ENCODE measurements around the gene PRX.

PRX gene

GRCh38 chr19:40365010-40365409 is 48.2 kb downstream of the PRX start:
- TF ChIP-seq CTCF (IDR thresholded peaks at IDR 0.05; ENCODE audit: low read depth, low read length) = no peak
- DNase-seq (ENCODE audit: low read depth in 2 of 2) = no peak
- H3K4me3 ChIP-seq (replicated peaks in 1 of 2; ENCODE audit: low read depth in 2 of 2, low read length in 2 of 2) = no peak overlapping the region

DNA sequence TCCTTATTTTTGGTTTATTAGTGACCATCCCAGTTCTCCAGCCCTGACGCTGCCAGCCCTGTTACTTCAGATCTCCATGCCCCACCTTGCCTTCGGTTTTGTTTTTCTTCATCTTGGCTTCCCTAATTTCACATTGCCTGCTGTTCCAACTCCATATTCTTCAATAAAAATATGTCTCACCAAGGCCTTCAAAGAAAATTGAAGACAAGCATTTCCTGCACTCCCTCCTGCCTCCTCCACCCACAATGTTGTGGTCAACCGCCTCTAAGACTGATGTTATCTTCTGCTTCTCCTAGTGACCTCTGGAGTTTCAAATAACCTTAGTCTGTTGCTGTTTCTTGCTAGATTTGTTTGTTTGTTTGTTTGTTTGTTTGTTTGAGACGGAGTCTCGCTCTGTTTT is 50.1 kb downstream of the PRX start:
- DNase-seq (ENCODE audit: low read depth in 2 of 2) = peak in 1 of 2 donors; percentile 30
- H3K4me3 ChIP-seq (replicated peaks in 1 of 2; ENCODE audit: low read depth in 2 of 2, low read length in 2 of 2) = no peak overlapping the region
- TF ChIP-seq CTCF (IDR thresholded peaks at IDR 0.05; ENCODE audit: low read depth, low read length) = no peak

DNA sequence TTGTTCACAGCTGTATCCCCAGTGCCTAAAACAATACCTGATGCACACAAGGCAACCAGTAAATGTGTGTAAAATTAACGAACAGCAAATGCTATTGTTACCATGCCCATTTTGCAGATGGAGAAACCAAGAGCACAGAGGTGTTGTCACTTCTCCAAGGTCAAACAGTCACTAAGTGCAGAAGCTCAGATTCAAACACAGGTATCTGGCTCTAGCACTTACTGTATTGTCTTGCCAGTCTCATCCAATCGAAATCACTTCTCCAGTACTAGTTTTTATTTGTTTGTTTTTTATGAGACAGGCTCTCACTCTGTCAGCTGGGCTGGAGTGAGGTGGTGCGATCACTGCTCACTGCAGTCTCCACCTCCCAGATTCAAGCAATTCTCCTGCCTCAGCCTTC is 51.0 kb downstream of the PRX start:
- H3K4me3 ChIP-seq (replicated peaks in 1 of 2; ENCODE audit: low read depth in 2 of 2, low read length in 2 of 2) = no peak overlapping the region
- TF ChIP-seq CTCF (IDR thresholded peaks at IDR 0.05; ENCODE audit: low read depth, low read length) = no peak

DNA sequence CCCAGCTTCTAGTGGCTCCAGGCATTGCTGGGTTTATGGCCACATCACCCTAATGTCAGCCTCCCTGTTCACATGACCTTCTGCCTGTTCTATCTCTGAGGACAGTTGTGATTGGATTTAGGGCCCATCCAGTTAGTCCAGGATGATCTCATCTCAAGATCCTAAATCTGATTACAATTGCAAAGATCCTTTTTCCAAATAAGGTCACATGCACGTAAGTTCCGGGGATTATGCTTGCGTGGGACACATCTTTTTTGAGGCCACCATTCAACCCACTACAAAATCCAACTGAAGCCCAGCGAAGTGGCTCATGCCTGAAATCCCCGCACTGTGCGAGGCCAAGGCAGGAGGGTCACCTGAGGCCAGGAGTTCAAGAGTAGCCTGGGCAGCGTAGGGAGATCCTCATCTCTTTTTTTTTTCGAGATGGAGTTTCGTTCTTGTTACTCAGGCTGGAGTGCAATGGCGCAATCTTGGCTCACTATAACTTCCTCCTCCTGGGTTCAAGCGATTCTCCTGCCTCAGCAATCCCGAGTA is 52.4 kb downstream of the PRX start:
- no peak for TF ChIP-seq CTCF (IDR thresholded peaks at IDR 0.05; ENCODE audit: low read depth, low read length)
- no peak for DNase-seq (ENCODE audit: low read depth in 2 of 2)
- H3K4me3 ChIP-seq (replicated peaks in 1 of 2; ENCODE audit: low read depth in 2 of 2, low read length in 2 of 2) = no peak overlapping the region

More for the DNA sequence above, 51.0 kb downstream of the PRX start:
- no peak for DNase-seq (ENCODE audit: low read depth in 2 of 2)

DNA sequence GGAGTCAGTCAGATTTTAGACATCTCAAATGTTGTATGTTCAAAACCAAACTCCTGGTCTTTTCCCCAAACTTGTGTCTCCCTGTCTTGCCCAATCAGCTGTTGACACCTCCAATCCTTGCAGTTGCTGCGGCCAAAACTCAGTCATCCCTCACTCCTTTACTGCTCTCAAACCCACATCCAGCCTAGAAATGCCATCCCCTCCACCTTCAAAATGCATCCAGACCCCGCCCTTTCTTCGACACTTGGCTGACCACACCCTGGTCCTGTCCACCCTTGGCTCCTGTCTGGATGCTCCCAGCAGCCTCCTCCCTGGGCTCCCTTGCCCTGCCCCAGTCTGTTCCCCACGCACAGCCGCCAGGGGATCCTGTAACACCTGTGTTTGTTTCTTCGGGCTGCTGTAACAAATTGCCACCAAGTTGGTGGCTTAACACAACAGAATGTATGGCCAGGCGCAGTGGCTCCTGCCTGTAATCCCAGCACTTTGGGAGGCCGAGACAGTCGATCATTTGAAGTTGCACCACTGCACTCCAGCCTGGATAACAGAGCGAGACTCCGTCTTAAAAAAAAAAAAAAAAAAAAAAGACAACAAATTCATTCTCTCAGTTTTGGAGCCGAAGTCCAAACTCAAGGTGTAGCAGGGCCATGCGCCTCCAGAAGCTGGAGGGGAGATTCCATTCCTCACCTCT is 53.0 kb downstream of the PRX start:
- TF ChIP-seq CTCF (IDR thresholded peaks at IDR 0.05; ENCODE audit: low read depth, low read length) = no peak
- DNase-seq (ENCODE audit: low read depth in 2 of 2) = no peak
- H3K4me3 ChIP-seq (replicated peaks in 1 of 2; ENCODE audit: low read depth in 2 of 2, low read length in 2 of 2) = no peak overlapping the region

DNA sequence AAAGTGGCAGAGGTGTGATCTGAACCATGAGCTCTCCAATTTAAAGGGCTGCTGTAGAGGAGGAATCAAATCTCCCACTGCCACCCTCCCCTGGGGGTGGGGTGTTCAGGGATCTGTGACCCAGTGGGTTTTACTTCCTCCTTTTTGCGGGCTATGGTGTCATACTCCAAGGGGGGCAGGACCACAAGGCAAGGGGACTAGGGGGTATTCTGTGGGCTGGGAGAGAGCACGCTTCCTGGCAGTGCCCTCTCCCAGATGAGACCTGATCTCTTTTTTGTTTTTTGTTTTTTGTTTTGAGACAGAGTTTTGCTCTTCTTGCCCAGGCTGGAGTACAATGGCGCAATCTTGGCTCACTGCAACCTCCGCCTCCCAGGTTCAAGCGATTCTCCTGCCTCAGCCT is 54.4 kb downstream of the PRX start:
- H3K4me3 ChIP-seq (replicated peaks in 1 of 2; ENCODE audit: low read depth in 2 of 2, low read length in 2 of 2) = no peak overlapping the region
- no peak for DNase-seq (ENCODE audit: low read depth in 2 of 2)
- TF ChIP-seq CTCF (IDR thresholded peaks at IDR 0.05; ENCODE audit: low read depth, low read length) = no peak

DNA sequence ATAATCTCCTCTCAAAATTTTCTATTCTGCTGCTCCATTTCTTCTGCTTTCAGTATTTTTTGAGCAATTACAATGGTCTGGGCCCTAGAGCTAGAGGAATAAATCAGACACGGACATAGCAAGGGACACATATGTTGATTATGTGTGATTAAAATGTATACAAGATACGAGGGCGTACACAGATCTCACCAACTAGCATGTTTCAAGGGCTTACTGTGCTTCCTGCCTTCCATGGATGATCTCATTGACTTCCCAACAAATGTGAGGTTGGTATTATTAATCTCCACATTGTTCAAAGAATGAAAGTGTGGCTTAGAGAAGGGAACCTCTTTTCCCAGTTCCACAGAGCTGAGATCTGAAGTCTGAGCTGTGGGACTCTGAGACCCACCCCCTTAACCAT is 55.5 kb downstream of the PRX start:
- TF ChIP-seq CTCF (IDR thresholded peaks at IDR 0.05; ENCODE audit: low read depth, low read length) = no peak
- no peak overlapping the region for H3K4me3 ChIP-seq (replicated peaks in 1 of 2; ENCODE audit: low read depth in 2 of 2, low read length in 2 of 2)
- peak in 1 of 2 donors; percentile 36 for DNase-seq (ENCODE audit: low read depth in 2 of 2)

Measured in cardiac fibroblast (primary cell).